SU-DHL-6 (cell line): ENCODE measurements around the gene FEM1C.

Experiments used
- H2AFZ ChIP-seq: fragments of 200-600 bp; sonication (generic); 2 replicates; pipeline ENCODE4 v1.6.1; 2014; ENCODE audit warnings: low read depth, mild to moderate bottlenecking, moderate library complexity, mixed read lengths, antibody characterized with exemption, low read length; ENCODE audit not compliant: severe bottlenecking
- H3F3A ChIP-seq: fragments of 200-600 bp; shearing (Covaris generic); 2 replicates; pipeline ENCODE4 v1.6.0; 2016; ENCODE audit warnings: antibody characterized with exemption, mild to moderate bottlenecking; ENCODE audit not compliant: insufficient read depth
- H3K27ac ChIP-seq: fragments of 200-600 bp; sonication (generic); 2 replicates; pipeline ENCODE4 v1.5.1; 2016; ENCODE audit warnings: low read depth, mild to moderate bottlenecking, low read length, moderate library complexity, mixed read lengths
- H3K27me3 ChIP-seq: fragments of 200-600 bp; sonication (generic), shearing (Covaris generic); 2 replicates; pipeline ENCODE4 v1.6.0; 2014; ENCODE audit warnings: mild to moderate bottlenecking, low read length
- H3K36me3 ChIP-seq: fragments of 200-600 bp; sonication (generic); 2 replicates; pipeline ENCODE4 v1.6.1; 2014; ENCODE audit warnings: mild to moderate bottlenecking, low read length, mixed read lengths
- H3K4me2 ChIP-seq: fragments of 300-600, 200-600 bp; shearing (Covaris generic), sonication (generic); 2 replicates; pipeline ENCODE4 v1.6.0; 2014; ENCODE audit warnings: low read length, low read depth, mild to moderate bottlenecking; ENCODE audit not compliant: poor library complexity, severe bottlenecking
- H3K4me3 ChIP-seq: fragments of 200-600 bp; sonication (generic); 2 replicates; pipeline ENCODE4 v1.5.1; 2014; ENCODE audit warnings: antibody characterized with exemption, low read length, mild to moderate bottlenecking, mixed read lengths; ENCODE audit not compliant: insufficient read depth, poor library complexity, severe bottlenecking
- H3K79me2 ChIP-seq: fragments of 200-600 bp; sonication (generic); 2 replicates; pipeline ENCODE4 v1.6.1; 2014; ENCODE audit warnings: mild to moderate bottlenecking, low read length, moderate library complexity; ENCODE audit not compliant: insufficient read depth
- H3K9ac ChIP-seq: fragments of 200-600 bp; sonication (generic); 2 replicates; pipeline ENCODE4 v1.7.0; 2014; ENCODE audit warnings: mild to moderate bottlenecking, low read length
- H3K9me2 ChIP-seq: fragments of 200-600 bp; sonication (generic); replicated peaks from 2 replicates; pipeline ENCODE4 v1.6.1; 2014; ENCODE audit warnings: low read length; ENCODE audit not compliant: insufficient read depth
- H3K9me3 ChIP-seq: fragments of 200-600 bp; sonication (generic); 2 replicates; pipeline ENCODE4 v1.6.1; 2014; ENCODE audit warnings: low read length, mixed read lengths; ENCODE audit not compliant: insufficient read depth
- H4K20me1 ChIP-seq: fragments of 200-600 bp; sonication (generic); 2 replicates; pipeline ENCODE4 v1.6.1; 2014; ENCODE audit warnings: low read depth, mild to moderate bottlenecking, antibody characterized with exemption, low read length, moderate library complexity, mixed read lengths
- CTCF ChIP-seq: fragments of 200-600 bp; sonication (generic); IDR thresholded peaks from one replicate; pipeline ENCODE4 v1.5.1; 2017; ENCODE audit warnings: antibody characterized with exemption, mild to moderate bottlenecking, low read length, moderate library complexity; ENCODE audit not compliant: insufficient read depth, poor library complexity, severe bottlenecking
- EZH2phosphoT487 ChIP-seq: fragments of 200-600 bp; sonication (generic), shearing (Covaris generic); conservative IDR thresholded peaks from 2 replicates; pipeline ENCODE4 v1.6.1; 2018; ENCODE audit warnings: mild to moderate bottlenecking, antibody characterized with exemption, low read length, moderate library complexity, mixed read lengths

Gene FEM1C

DNA sequence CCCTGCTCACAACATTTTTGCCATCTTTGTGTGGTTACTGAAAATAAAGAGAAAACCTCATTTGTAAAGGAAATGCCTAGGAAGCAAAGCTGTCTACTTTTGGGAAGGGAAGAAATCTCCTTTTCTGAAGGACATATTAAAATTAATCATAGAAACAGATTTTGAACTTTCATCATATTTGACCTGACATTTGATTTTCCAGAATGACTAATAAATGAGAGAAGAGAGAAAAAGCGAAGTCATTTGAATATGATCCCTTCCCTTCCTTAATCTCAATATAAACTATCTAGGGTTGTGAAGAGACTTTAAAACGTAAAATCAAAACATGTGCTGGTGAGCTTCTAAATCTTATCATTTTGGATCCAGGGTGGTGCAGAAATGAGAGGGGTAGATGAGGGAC is 66.3 kb downstream of the FEM1C start:
- H3K9ac ChIP-seq: no peak overlapping the region
- no peak overlapping the region for H2AFZ ChIP-seq
- no peaks in the 10 kb centered on the region for H3K9me2 ChIP-seq
- H3K9me3 ChIP-seq: no peaks in the 10 kb centered on the region
- no peak for TF ChIP-seq CTCF
- TF ChIP-seq EZH2phosphoT487: no peak
- no peaks in the 10 kb centered on the region for H4K20me1 ChIP-seq
- H3K79me2 ChIP-seq: no peaks in the 10 kb centered on the region
- no peak overlapping the region for H3K4me2 ChIP-seq
- no peaks in the 10 kb centered on the region for H3F3A ChIP-seq
- H3K27me3 ChIP-seq: no peaks in the 10 kb centered on the region
- H3K27ac ChIP-seq: no peak overlapping the region
- no peak overlapping the region for H3K4me3 ChIP-seq
- H3K36me3 ChIP-seq: no peaks in the 10 kb centered on the region

DNA sequence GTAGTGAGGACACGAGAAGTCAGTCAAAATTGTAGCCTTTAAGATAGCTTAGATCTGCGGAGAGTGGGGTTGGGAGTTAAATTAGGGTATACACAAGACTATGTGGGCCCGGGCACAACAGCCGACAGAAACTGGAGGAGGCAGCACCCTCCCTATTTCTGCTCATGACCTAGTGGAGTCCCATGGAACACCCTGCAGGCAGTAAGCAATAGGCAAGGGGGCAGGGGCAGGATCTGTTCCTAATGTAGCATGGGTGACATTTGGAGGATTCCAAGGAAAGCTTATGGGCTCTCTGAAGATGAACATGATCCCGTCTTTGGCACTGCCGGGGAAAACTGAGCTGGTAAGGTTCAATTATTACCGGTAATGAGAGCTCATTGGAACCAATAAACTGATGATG is 67.0 kb downstream of the FEM1C start:
- Histone ChIP-seq H2AFZ (no peak overlapping the region), H3K79me2 (no peaks in the 10 kb centered on the region), H3K4me3 (no peak overlapping the region), H3K27me3 (no peaks in the 10 kb centered on the region), H3K36me3 (no peaks in the 10 kb centered on the region), H3K9me3 (no peaks in the 10 kb centered on the region), H3F3A (no peaks in the 10 kb centered on the region), H3K27ac (no peak overlapping the region), H3K9ac (no peak overlapping the region), H3K9me2 (no peaks in the 10 kb centered on the region), H3K4me2 (no peak overlapping the region), H4K20me1 (no peaks in the 10 kb centered on the region)
- TF ChIP-seq CTCF (no peak), EZH2phosphoT487 (no peak)

DNA sequence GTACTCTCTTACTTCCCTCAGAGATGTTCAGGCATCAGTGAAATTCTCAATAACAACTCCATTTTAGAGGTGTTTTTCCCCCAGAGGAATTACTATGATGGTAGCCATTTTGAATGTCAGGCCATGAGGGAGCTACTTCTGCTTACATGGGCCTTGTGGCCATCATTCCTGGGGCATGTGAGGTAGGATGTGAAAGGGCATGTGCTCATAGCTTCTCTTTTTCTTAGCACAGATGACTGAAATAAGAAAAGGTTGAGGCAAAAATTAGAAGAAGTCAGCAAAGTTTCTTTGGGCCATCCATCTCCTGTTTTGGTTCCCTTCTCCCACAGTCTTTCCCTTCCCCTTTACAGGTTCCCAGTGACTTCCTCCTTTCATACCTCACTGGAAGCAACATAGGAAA is 68.8 kb downstream of the FEM1C start:
- Histone ChIP-seq H3K27ac (no peak overlapping the region), H3K27me3 (no peaks in the 10 kb centered on the region), H3F3A (no peaks in the 10 kb centered on the region), H3K36me3 (no peaks in the 10 kb centered on the region), H3K79me2 (no peaks in the 10 kb centered on the region), H3K4me3 (no peak overlapping the region), H3K9ac (no peak overlapping the region), H3K9me3 (no peaks in the 10 kb centered on the region), H4K20me1 (no peaks in the 10 kb centered on the region), H2AFZ (no peak overlapping the region), H3K9me2 (no peaks in the 10 kb centered on the region), H3K4me2 (no peak overlapping the region)
- no peak for TF ChIP-seq EZH2phosphoT487
- TF ChIP-seq CTCF: no peak
